ENCODE results near the gene SPATS2L. TPM values are rescaled to one million over a fixed set of nuclear protein-coding genes. Genes with fewer than 3 reads are reported as not detected.

SPATS2L gene
- total and polyA plus RNA-seq, 2 of the 13 experiments (the other 11 are each of a cell fraction or from before 2014, with no cell fraction given) = 154 to 212 TPM

DNA sequence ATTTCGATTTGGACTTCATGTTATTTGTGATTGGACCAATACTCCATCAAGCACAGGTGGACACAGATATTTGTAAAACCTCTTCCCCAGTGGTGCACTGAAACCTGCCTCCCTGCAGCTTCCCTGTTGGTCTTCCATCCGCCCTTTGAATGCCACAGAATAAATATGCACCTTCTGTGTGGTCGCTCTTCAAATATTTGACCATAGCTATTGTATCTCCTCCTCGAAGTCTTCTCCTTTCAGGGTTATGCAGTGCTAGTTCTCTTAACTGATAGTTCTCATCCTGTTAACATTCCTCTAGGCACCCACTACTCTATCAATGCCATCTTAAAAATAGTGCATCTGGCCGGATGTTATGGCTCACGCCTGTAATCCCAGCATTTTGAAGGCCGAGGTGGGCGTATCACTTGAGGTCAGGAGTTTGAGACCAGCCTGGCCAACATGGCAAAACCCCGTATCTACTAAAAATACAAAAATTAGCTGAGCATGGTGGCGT, 12.5 kb downstream of the SPATS2L start (continued):
- 0 out of 2 replicates have a peak, but pooled peaks have one; percentile 16 for TF ChIP-seq ZSCAN25 (CRISPR knock-in tag; IDR thresholded peaks at IDR 0.05)
- peak; percentile 98 for TF ChIP-seq MED1 (CRISPR knock-in tag; IDR thresholded peaks at IDR 0.05)
- no peak for TF ChIP-seq U2AF2 (IDR thresholded peaks at IDR 0.05; ENCODE audit: low read depth, low read length)
- TF ChIP-seq, protein P1, sequence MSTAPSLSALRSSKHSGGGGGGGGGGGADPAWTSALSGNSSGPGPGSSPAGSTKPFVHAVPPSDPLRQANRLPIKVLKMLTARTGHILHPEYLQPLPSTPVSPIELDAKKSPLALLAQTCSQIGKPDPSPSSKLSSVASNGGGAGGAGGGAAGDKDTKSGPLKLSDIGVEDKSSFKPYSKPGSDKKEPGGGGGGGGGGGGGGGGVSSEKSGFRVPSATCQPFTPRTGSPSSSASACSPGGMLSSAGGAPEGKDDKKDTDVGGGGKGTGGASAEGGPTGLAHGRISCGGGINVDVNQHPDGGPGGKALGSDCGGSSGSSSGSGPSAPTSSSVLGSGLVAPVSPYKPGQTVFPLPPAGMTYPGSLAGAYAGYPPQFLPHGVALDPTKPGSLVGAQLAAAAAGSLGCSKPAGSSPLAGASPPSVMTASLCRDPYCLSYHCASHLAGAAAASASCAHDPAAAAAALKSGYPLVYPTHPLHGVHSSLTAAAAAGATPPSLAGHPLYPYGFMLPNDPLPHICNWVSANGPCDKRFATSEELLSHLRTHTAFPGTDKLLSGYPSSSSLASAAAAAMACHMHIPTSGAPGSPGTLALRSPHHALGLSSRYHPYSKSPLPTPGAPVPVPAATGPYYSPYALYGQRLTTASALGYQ (CRISPR knock-in tag; IDR thresholded peaks at IDR 0.05) = peak; percentile 98
- TF ChIP-seq, protein P2, sequence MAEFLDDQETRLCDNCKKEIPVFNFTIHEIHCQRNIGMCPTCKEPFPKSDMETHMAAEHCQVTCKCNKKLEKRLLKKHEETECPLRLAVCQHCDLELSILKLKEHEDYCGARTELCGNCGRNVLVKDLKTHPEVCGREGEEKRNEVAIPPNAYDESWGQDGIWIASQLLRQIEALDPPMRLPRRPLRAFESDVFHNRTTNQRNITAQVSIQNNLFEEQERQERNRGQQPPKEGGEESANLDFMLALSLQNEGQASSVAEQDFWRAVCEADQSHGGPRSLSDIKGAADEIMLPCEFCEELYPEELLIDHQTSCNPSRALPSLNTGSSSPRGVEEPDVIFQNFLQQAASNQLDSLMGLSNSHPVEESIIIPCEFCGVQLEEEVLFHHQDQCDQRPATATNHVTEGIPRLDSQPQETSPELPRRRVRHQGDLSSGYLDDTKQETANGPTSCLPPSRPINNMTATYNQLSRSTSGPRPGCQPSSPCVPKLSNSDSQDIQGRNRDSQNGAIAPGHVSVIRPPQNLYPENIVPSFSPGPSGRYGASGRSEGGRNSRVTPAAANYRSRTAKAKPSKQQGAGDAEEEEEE (CRISPR knock-in tag; IDR thresholded peaks at IDR 0.05; ENCODE audit: borderline replicate concordance) = no peak
- no peak for TF ChIP-seq RAD51 (IDR thresholded peaks at IDR 0.05; ENCODE audit: borderline replicate concordance)
- TF ChIP-seq ZNF431 (CRISPR knock-in tag; IDR thresholded peaks at IDR 0.05; ENCODE audit: borderline replicate concordance, low read depth) = no peak; the same call in 1 of the 2 replicates
- no peak for TF ChIP-seq RFX5 (IDR thresholded peaks at IDR 0.05; ENCODE audit: low read depth, low read length)
- TF ChIP-seq, protein P3, sequence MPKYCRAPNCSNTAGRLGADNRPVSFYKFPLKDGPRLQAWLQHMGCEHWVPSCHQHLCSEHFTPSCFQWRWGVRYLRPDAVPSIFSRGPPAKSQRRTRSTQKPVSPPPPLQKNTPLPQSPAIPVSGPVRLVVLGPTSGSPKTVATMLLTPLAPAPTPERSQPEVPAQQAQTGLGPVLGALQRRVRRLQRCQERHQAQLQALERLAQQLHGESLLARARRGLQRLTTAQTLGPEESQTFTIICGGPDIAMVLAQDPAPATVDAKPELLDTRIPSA (CRISPR knock-in tag; IDR thresholded peaks at IDR 0.05; ENCODE audit: borderline replicate concordance) = no peak
- no peak for TF ChIP-seq TAF1 (CRISPR knock-in tag; IDR thresholded peaks at IDR 0.05)
- TF ChIP-seq NFKB2 (CRISPR knock-in tag; IDR thresholded peaks at IDR 0.05; ENCODE audit: borderline replicate concordance) = no peak
- TF ChIP-seq, protein P4, sequence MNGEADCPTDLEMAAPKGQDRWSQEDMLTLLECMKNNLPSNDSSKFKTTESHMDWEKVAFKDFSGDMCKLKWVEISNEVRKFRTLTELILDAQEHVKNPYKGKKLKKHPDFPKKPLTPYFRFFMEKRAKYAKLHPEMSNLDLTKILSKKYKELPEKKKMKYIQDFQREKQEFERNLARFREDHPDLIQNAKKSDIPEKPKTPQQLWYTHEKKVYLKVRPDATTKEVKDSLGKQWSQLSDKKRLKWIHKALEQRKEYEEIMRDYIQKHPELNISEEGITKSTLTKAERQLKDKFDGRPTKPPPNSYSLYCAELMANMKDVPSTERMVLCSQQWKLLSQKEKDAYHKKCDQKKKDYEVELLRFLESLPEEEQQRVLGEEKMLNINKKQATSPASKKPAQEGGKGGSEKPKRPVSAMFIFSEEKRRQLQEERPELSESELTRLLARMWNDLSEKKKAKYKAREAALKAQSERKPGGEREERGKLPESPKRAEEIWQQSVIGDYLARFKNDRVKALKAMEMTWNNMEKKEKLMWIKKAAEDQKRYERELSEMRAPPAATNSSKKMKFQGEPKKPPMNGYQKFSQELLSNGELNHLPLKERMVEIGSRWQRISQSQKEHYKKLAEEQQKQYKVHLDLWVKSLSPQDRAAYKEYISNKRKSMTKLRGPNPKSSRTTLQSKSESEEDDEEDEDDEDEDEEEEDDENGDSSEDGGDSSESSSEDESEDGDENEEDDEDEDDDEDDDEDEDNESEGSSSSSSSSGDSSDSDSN (CRISPR knock-in tag; IDR thresholded peaks at IDR 0.05) = peak; percentile 62; the same call in 1 of the 2 replicates
- TF ChIP-seq RBAK (CRISPR knock-in tag; IDR thresholded peaks at IDR 0.05) = 0 out of 2 replicates have a peak, but pooled peaks have one; percentile 38
- no peak for TF ChIP-seq PHB2 (IDR thresholded peaks at IDR 0.05; ENCODE audit: partially characterized antibody)
- no peak for TF ChIP-seq MAFG (CRISPR knock-in tag; IDR thresholded peaks at IDR 0.05)
- TF ChIP-seq EED (CRISPR knock-in tag; IDR thresholded peaks at IDR 0.05) = no peak
- TF ChIP-seq MAZ (IDR thresholded peaks at IDR 0.05; ENCODE audit: borderline replicate concordance, low read depth, low read length) = no peak
- TF ChIP-seq MAZ (CRISPR knock-in tag; IDR thresholded peaks at IDR 0.05; ENCODE audit: low read depth) = peak; percentile 40; the same call in 1 of the 2 replicates
- TF ChIP-seq ZFY (CRISPR knock-in tag; IDR thresholded peaks at IDR 0.05) = no peak; the same call in 1 of the 2 replicates
- TF ChIP-seq FOXM1 (CRISPR knock-in tag; IDR thresholded peaks at IDR 0.05) = no peak
- peak; percentile 88; the same call in 1 of the 2 replicates for TF ChIP-seq FOXK1 (CRISPR knock-in tag; IDR thresholded peaks at IDR 0.05; ENCODE audit: borderline replicate concordance, low read depth)
- no peak for TF ChIP-seq JARID2 (CRISPR knock-in tag; IDR thresholded peaks at IDR 0.05; ENCODE audit: insufficient replicate concordance)
- TF ChIP-seq PHF5A (CRISPR knock-in tag; IDR thresholded peaks at IDR 0.05; ENCODE audit: low read depth, unreplicated experiment) = no peak
- TF ChIP-seq FOXC1 (CRISPR knock-in tag; IDR thresholded peaks at IDR 0.05; ENCODE audit: borderline replicate concordance) = peak; percentile 46; the same call in 1 of the 2 replicates
